HG03460 (cell line): ENCODE results near the gene OR5H14.
"Not testable (repeated sequence)": the region's sequence is repeated elsewhere in the genome, so short reads cannot be mapped to it uniquely, and the experiment has no call there.

Experiments used
- ATAC-seq: cut with Tn5 transposase; IDR thresholded peaks from one replicate; pipeline ENCODE4 v1.9.1; 2021; ENCODE audit not compliant: unreplicated experiment

Gene OR5H14

GRCh38 chr3:98196293-98196692 lies 49.0 kb downstream of the OR5H14 start:
- ATAC-seq, result not testable (repeated sequence)

- no peak for ATAC-seq
These were observed 51.7 kb downstream of the OR5H14 start for GRCh38 chr3:98199020-98199419.
